Caco-2 (cell line): ENCODE measurements around the gene RFLNA. TPM values are rescaled to one million over a fixed set of nuclear protein-coding genes. Genes with fewer than 3 reads are reported as not detected.

ENCODE experiments used
- BruUV-seq: library from RNA; stranded (reverse); fragments of 400-500 nt; replicated peaks from 2 replicates; lab custom pipeline; 2021; lab: Mats Ljungman, UMichigan
- CTCF ChIA-PET: fragments of 300-600 bp; sonication (Branson Sonifier 250); formaldehyde crosslinking; loops from one replicate; lab custom pipeline; 2022; ENCODE audit warnings: antibody characterized with exemption; lab: Charles Lee
- POLR2A ChIA-PET: fragments of 300-600 bp; sonication (Branson Sonifier 250); formaldehyde crosslinking; loops from one replicate; lab custom pipeline; 2022; ENCODE audit warnings: antibody characterized with exemption; lab: Charles Lee
- DNase-seq, 2 experiments: peaks; one replicate each; pipeline versions ENCODE4 v3.0.0 to v3.0.0-alpha.2; 2020 to 2022
- H3K27me3 ChIP-seq: replicated peaks from 2 replicates; pipeline ENCODE4 v1.6.0; 2011; ENCODE audit warnings: low read length; ENCODE audit not compliant: control insufficient read depth, insufficient read depth
- H3K36me3 ChIP-seq: 2 replicates; pipeline ENCODE4 v1.5.1; 2011; ENCODE audit warnings: low read length; ENCODE audit not compliant: control insufficient read depth, insufficient read depth
- H3K4me1 ChIP-seq: fragments of 250-450 bp; sonication (Bioruptor Pico); 2 replicates; pipeline ENCODE4 v1.5.1; 2020; ENCODE audit warnings: mild to moderate bottlenecking
- H3K4me3 ChIP-seq: 2 replicates; pipeline ENCODE4 v1.5.1; 2011; ENCODE audit warnings: low read depth, mild to moderate bottlenecking, control low read depth, low read length
- H3K9me3 ChIP-seq: fragments of 250-450 bp; sonication (Bioruptor Pico); 2 replicates; pipeline ENCODE4 v1.5.1; 2020; ENCODE audit warnings: mild to moderate bottlenecking, moderate library complexity
- H3K27ac Mint-ChIP-seq: one replicate; pipeline ENCODE4 v1.8.0; 2022; ENCODE audit warnings: mixed read lengths; ENCODE audit not compliant: unreplicated experiment
- H3K27me3 Mint-ChIP-seq: one replicate; pipeline ENCODE4 v1.8.0; 2022; ENCODE audit warnings: mixed read lengths; ENCODE audit not compliant: insufficient read depth, unreplicated experiment
- H3K36me3 Mint-ChIP-seq: one replicate; pipeline ENCODE4 v1.8.0; 2022; ENCODE audit warnings: mild to moderate bottlenecking, mixed read lengths; ENCODE audit not compliant: insufficient read depth, unreplicated experiment
- H3K4me1 Mint-ChIP-seq: one replicate; pipeline ENCODE4 v1.8.0; 2022; ENCODE audit warnings: low read depth, mixed read lengths; ENCODE audit not compliant: unreplicated experiment
- H3K4me3 Mint-ChIP-seq: one replicate; pipeline ENCODE4 v1.8.0; 2022; ENCODE audit warnings: mild to moderate bottlenecking, moderate library complexity, mixed read lengths; ENCODE audit not compliant: unreplicated experiment
- H3K9me3 Mint-ChIP-seq: one replicate; pipeline ENCODE4 v1.8.0; 2022; ENCODE audit warnings: mixed read lengths; ENCODE audit not compliant: unreplicated experiment
- intact Hi-C: fragments of 100-400 bp; cut with micrococcal nuclease; formaldehyde crosslinking; loops from one replicate; pipeline ENCODE4 v1.10.0; 2022; ENCODE audit not compliant: unreplicated experiment
- total RNA-seq: library from RNA; stranded (reverse); gene quantifications from 2 replicates; pipeline ENCODE4 v1.2.3, GENCODE V29; 2022
- TF ChIP-seq, protein P1 (sequence below), 2 experiments: fragments of 200-600 bp in 1 of 2; IDR thresholded peaks; 1 replicate in 1 of 2; 2 replicates in 1 of 2; pipeline versions ENCODE4 v1.5.1 to v1.8.0; 2011 to 2022; ENCODE audit warnings: antibody characterized with exemption in 1 of 2, control low read depth in 1 of 2, inconsistent platforms in 1 of 2, low read depth in 1 of 2, low read length in 1 of 2, mild to moderate bottlenecking in 1 of 2, moderate library complexity in 1 of 2; ENCODE audit not compliant: insufficient read depth in 1 of 2, severe bottlenecking in 1 of 2, unreplicated experiment in 1 of 2

The RFLNA gene
- total RNA-seq, 1 experiment from 2014 or later, result 15.4 TPM

DNA sequence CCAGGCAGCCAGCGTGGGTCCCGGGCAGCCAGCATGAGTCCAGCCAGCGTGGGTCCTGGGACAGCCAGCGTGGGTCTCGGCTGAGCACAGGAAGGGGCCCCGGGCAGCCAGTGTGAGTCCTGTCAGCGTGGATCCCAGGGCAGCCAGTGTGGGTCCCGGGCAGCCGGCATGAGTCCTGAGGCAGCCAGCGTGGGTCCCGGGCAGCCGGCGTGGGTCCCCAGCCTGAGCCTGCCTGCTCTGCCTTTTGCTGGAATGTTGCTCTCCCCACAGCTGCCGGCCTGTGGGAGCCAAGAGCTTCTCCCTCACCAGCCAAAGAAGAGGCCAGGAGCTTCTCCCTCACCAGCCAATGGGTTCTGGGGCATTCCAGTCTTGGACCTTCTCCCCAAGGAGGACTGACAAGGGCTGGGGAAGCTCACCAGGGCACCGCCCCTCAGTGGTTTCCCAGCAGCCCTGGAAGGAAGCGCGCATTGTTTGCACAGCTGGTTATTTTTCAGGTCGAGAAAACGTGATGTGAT lies 15.0 kb upstream of the RFLNA start:
- ChIA-PET POLR2A (no interaction called here), CTCF (no interaction called here)
- no peak overlapping the region for H3K27ac Mint-ChIP-seq
- DNase-seq, result no peak
- H3K36me3 ChIP-seq, result no peaks in the 10 kb centered on the region
- H3K27me3 ChIP-seq, result no peaks in the 10 kb centered on the region
- H3K4me1 Mint-ChIP-seq, result peaks cover 10% of the 10 kb centered on the region
- no peaks in the 10 kb centered on the region for H3K27me3 Mint-ChIP-seq
- no TSS peak for BruUV-seq
- H3K4me1 ChIP-seq, result peaks cover 6% of the 10 kb centered on the region; the same call in 1 of the 2 replicates
- 0 out of 2 replicates have a peak, but pooled peaks cover 3% of the 10 kb centered on the region for H3K9me3 ChIP-seq
- H3K36me3 Mint-ChIP-seq, result no peaks in the 10 kb centered on the region
- intact Hi-C loops, result no loop called here
- no peak overlapping the region for H3K4me3 ChIP-seq
- TF ChIP-seq, protein P1, sequence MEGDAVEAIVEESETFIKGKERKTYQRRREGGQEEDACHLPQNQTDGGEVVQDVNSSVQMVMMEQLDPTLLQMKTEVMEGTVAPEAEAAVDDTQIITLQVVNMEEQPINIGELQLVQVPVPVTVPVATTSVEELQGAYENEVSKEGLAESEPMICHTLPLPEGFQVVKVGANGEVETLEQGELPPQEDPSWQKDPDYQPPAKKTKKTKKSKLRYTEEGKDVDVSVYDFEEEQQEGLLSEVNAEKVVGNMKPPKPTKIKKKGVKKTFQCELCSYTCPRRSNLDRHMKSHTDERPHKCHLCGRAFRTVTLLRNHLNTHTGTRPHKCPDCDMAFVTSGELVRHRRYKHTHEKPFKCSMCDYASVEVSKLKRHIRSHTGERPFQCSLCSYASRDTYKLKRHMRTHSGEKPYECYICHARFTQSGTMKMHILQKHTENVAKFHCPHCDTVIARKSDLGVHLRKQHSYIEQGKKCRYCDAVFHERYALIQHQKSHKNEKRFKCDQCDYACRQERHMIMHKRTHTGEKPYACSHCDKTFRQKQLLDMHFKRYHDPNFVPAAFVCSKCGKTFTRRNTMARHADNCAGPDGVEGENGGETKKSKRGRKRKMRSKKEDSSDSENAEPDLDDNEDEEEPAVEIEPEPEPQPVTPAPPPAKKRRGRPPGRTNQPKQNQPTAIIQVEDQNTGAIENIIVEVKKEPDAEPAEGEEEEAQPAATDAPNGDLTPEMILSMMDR (IDR thresholded peaks at IDR 0.05; ENCODE audit: insufficient read depth in 1 of 2, low read depth in 1 of 2, low read length in 1 of 2, severe bottlenecking in 1 of 2, unreplicated experiment in 1 of 2), result no peak
- peaks cover 3% of the 10 kb centered on the region for H3K9me3 Mint-ChIP-seq
- no peak overlapping the region for H3K4me3 Mint-ChIP-seq

DNA sequence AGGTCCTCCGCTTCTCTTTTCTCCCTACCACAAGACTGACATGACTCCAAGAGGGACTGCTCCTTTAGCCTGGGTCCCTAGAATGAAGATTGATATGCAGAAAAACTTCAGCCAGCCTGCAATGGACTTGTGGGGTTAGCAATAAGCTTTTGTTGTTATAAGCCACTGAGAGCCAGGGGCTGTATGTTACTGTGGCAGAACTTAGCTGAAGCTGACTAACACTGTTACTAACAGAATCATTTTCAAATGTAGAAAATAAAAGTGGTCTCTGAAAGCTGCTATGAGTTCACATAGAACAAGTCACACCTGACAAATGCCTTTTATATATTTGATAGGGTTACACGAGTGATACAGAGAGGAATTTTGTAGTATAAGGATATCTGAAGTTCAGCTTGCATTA lies 13.6 kb upstream of the RFLNA start:
- TF ChIP-seq, protein P1 (IDR thresholded peaks at IDR 0.05; ENCODE audit: insufficient read depth in 1 of 2, low read depth in 1 of 2, low read length in 1 of 2, severe bottlenecking in 1 of 2, unreplicated experiment in 1 of 2), result no peak
- ChIA-PET CTCF (no interaction called here), POLR2A (no interaction called here)
- Mint-ChIP-seq H3K4me3 (no peak overlapping the region), H3K36me3 (no peaks in the 10 kb centered on the region), H3K4me1 (peaks cover 10% of the 10 kb centered on the region), H3K27ac (no peak overlapping the region), H3K27me3 (no peaks in the 10 kb centered on the region), H3K9me3 (peaks cover 13% of the 10 kb centered on the region)
- no peaks in the 10 kb centered on the region for H3K36me3 ChIP-seq
- intact Hi-C loops, result no loop called here
- no peak overlapping the region for H3K4me3 ChIP-seq
- peaks cover 3% of the 10 kb centered on the region; the same call in 1 of the 2 replicates for H3K9me3 ChIP-seq
- no peak for DNase-seq
- no TSS peak for BruUV-seq
- H3K4me1 ChIP-seq, result peaks cover 6% of the 10 kb centered on the region; the same call in 1 of the 2 replicates
- no peaks in the 10 kb centered on the region for H3K27me3 ChIP-seq

DNA sequence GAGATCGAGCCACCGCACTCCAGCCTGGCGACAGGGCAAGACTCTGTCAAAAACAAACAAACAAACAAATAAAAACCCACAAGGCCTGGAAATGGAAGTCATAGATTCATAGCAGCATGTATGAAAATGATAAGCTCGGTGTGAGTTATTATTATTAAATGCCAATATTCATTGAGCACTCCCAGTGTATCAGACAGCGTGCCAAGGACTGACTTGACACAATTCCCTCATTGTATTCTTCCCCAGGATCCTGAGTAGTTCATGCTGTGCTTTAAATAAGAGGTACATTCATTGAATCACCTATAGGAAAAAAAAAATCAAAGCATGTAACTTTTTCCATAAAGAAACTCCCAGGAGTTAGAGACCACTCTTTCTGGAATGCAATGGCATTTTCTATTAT lies 12.6 kb upstream of the RFLNA start:
- Histone ChIP-seq H3K4me1 (peaks cover 6% of the 10 kb centered on the region; the same call in 1 of the 2 replicates), H3K9me3 (peaks cover 3% of the 10 kb centered on the region; the same call in 1 of the 2 replicates), H3K4me3 (no peak overlapping the region), H3K36me3 (no peaks in the 10 kb centered on the region), H3K27me3 (no peaks in the 10 kb centered on the region)
- peaks cover 10% of the 10 kb centered on the region for H3K4me1 Mint-ChIP-seq
- ChIA-PET POLR2A (no interaction called here), CTCF (no interaction called here)
- no peak for DNase-seq
- H3K27ac Mint-ChIP-seq, result no peak overlapping the region
- TF ChIP-seq, protein P1 (IDR thresholded peaks at IDR 0.05; ENCODE audit: insufficient read depth in 1 of 2, low read depth in 1 of 2, low read length in 1 of 2, severe bottlenecking in 1 of 2, unreplicated experiment in 1 of 2), result no peak
- no peaks in the 10 kb centered on the region for H3K36me3 Mint-ChIP-seq
- no TSS peak for BruUV-seq
- no peak overlapping the region for H3K4me3 Mint-ChIP-seq
- intact Hi-C loops, result no loop called here
- no peaks in the 10 kb centered on the region for H3K27me3 Mint-ChIP-seq
- H3K9me3 Mint-ChIP-seq, result peaks cover 13% of the 10 kb centered on the region
